WTC11 (cell line): ENCODE measurements around the gene CFAP157.

ENCODE experiments used
- AFF4 ChIP-seq: sonication (generic); formaldehyde crosslinking; IDR thresholded peaks from 2 replicates; pipeline ENCODE4 v1.8.1; 2023; ENCODE audit warnings: mild to moderate bottlenecking, missing genetic modification reagents, borderline replicate concordance
- ARID4B ChIP-seq: sonication (generic); formaldehyde crosslinking; IDR thresholded peaks from 2 replicates; pipeline ENCODE4 v1.8.0; 2023; ENCODE audit warnings: missing genetic modification reagents, mild to moderate bottlenecking, borderline replicate concordance
- ATF3 ChIP-seq: sonication (generic); formaldehyde crosslinking; conservative IDR thresholded peaks from 2 replicates; pipeline ENCODE4 v1.8.1; 2022; ENCODE audit warnings: mild to moderate bottlenecking, missing genetic modification reagents
- CBFB ChIP-seq: sonication (generic); formaldehyde crosslinking; IDR thresholded peaks from 2 replicates; pipeline ENCODE4 v1.8.1; 2022; ENCODE audit warnings: mild to moderate bottlenecking, low read depth, missing genetic modification reagents
- CTCF ChIP-seq: fragments of 200-600 bp; IDR thresholded peaks from 2 replicates; pipeline ENCODE4 v1.8.0; 2022; ENCODE audit warnings: antibody characterized with exemption
- E2F1 ChIP-seq: sonication (generic); formaldehyde crosslinking; IDR thresholded peaks from 2 replicates; pipeline ENCODE4 v1.8.0; 2022; ENCODE audit warnings: mild to moderate bottlenecking, missing genetic modification reagents
- ERG ChIP-seq: fragments of 250-450 bp; sonication (Bioruptor Pico); IDR thresholded peaks from 2 replicates; pipeline ENCODE4 v1.8.0; 2021; ENCODE audit warnings: mild to moderate bottlenecking
- NR2C2 ChIP-seq: sonication (generic); formaldehyde crosslinking; IDR thresholded peaks from 2 replicates; pipeline ENCODE4 v1.8.0; 2022; ENCODE audit warnings: mild to moderate bottlenecking, missing genetic modification reagents
- USF2 ChIP-seq: sonication (generic); formaldehyde crosslinking; IDR thresholded peaks from 2 replicates; pipeline ENCODE4 v1.8.1; 2023; ENCODE audit warnings: mild to moderate bottlenecking, missing genetic modification reagents, moderate library complexity
- ZNF138 ChIP-seq: sonication (generic); formaldehyde crosslinking; conservative IDR thresholded peaks from 2 replicates; pipeline ENCODE4 v1.8.1; 2022; ENCODE audit warnings: mild to moderate bottlenecking, moderate library complexity, missing genetic modification reagents
- ZNF232 ChIP-seq: sonication (generic); formaldehyde crosslinking; IDR thresholded peaks from 2 replicates; pipeline ENCODE4 v1.8.0; 2022; ENCODE audit warnings: mild to moderate bottlenecking, missing genetic modification reagents
- ZNF263 ChIP-seq: sonication (generic); formaldehyde crosslinking; IDR thresholded peaks from 2 replicates; pipeline ENCODE4 v1.8.1; 2022; ENCODE audit warnings: low read depth, mild to moderate bottlenecking, moderate library complexity, missing genetic modification reagents
- ZNF423 ChIP-seq: fragments of 250-450 bp; sonication (Bioruptor Pico); IDR thresholded peaks from 2 replicates; pipeline ENCODE4 v2.1.2; 2022; ENCODE audit warnings: mild to moderate bottlenecking, moderate library complexity

- TF ChIP-seq CTCF (no peak), NR2C2 (CRISPR knock-in tag) (no peak), ZNF263 (no peak), ARID4B (CRISPR knock-in tag) (no peak), ZNF232 (CRISPR knock-in tag) (no peak), ZNF423 (CRISPR knock-in tag) (no peak), CBFB (CRISPR knock-in tag) (no peak), USF2 (no peak), ERG (CRISPR knock-in tag) (no peak), E2F1 (CRISPR knock-in tag) (no peak), ZNF138 (CRISPR knock-in tag) (no peak), ATF3 (CRISPR knock-in tag) (no peak), AFF4 (CRISPR knock-in tag) (no peak)
These were observed 25.9 kb upstream of the CFAP157 start for GRCh38 chr9:127680846-127681245.
